AG04449 (cell line): ENCODE data around the gene ARFGEF3.

Experiments used
- CTCF ChIA-PET: fragments of 350-600 bp; formaldehyde crosslinking; extraction: SDS; loops from one replicate; lab custom pipeline; 2021; ENCODE audit warnings: antibody characterized with exemption; lab: Yijun Ruan, JAX
- POLR2A ChIA-PET: fragments of 400-600, 350-600 bp; formaldehyde crosslinking; extraction: SDS; loops from one replicate; lab custom pipeline; 2020; ENCODE audit warnings: antibody characterized with exemption, inconsistent platforms; lab: Yijun Ruan, JAX
- DNase-seq: peaks from one replicate; pipeline ENCODE4 v3.0.0-alpha.2; 2010; ENCODE audit warnings: low read depth, low spot score
- H3K4me3 ChIP-seq: 2 replicates; pipeline ENCODE4 v1.5.1; 2011; ENCODE audit warnings: low read depth, mild to moderate bottlenecking, control low read depth, low read length
- CTCF ChIP-seq: IDR thresholded peaks from one replicate; pipeline ENCODE4 v1.5.1; 2011; ENCODE audit warnings: mild to moderate bottlenecking, moderate library complexity, low read length, control low read depth, inconsistent platforms; ENCODE audit not compliant: insufficient read depth; ENCODE audit errors: missing control alignments

The ARFGEF3 gene

GRCh38 chr6:138307816-138308730 lies 146.3 kb downstream of the ARFGEF3 start:
- ChIA-PET POLR2A (no interaction called here), CTCF (interaction anchor here (0.9 to 1.5 kb wide), 3 partner anchors 8 to 192 kb away, joined by 4 read pairs; no protein-coding TSS in a partner anchor)
- no peak overlapping the region for H3K4me3 ChIP-seq
- DNase-seq, result no peak
- peak; percentile 28 for TF ChIP-seq CTCF

- DNase-seq, result no peak
- POLR2A ChIA-PET, result no interaction called here
- no peak overlapping the region for H3K4me3 ChIP-seq
- CTCF ChIA-PET, result interaction anchor here (0.9 to 1.5 kb wide), 3 partner anchors 9 to 193 kb away, joined by 4 read pairs; no protein-coding TSS in a partner anchor
- no peak for TF ChIP-seq CTCF
Observed at GRCh38 chr6:138308731-138309110, 147.0 kb downstream of the ARFGEF3 start.

GRCh38 chr6:138309695-138310094 lies 148.0 kb downstream of the ARFGEF3 start:
- H3K4me3 ChIP-seq, result no peak overlapping the region
- no peak for DNase-seq
- no peak for TF ChIP-seq CTCF
- CTCF ChIA-PET, result no interaction called here
- POLR2A ChIA-PET, result no interaction called here

GRCh38 chr6:138310294-138310693 lies 148.6 kb downstream of the ARFGEF3 start:
- no peak for DNase-seq
- POLR2A ChIA-PET, result no interaction called here
- CTCF ChIA-PET, result no interaction called here
- no peak for TF ChIP-seq CTCF
- H3K4me3 ChIP-seq, result no peak overlapping the region

- TF ChIP-seq CTCF, result no peak
- POLR2A ChIA-PET, result no interaction called here
- no peak for DNase-seq
- CTCF ChIA-PET, result no interaction called here
- no peak overlapping the region for H3K4me3 ChIP-seq
Observed at GRCh38 chr6:138310821-138311220, 149.1 kb downstream of the ARFGEF3 start.

GRCh38 chr6:138311268-138311667 lies 149.5 kb downstream of the ARFGEF3 start:
- no peak overlapping the region for H3K4me3 ChIP-seq
- no peak for TF ChIP-seq CTCF
- ChIA-PET CTCF (no interaction called here), POLR2A (no interaction called here)
- no peak for DNase-seq
